ENCODE data around the gene C5orf47. TPM values are rescaled to one million over a fixed set of nuclear protein-coding genes. Genes with fewer than 3 reads are reported as not detected.
A peak's percentile ranks its signal among the peaks of the same experiment; 100 is the strongest.

C5orf47 gene
- polyA plus RNA-seq, 2 of the 4 experiments (the other 2 are of a cell fraction) = 0.13 TPM; not detected in 1

GRCh38 chr5:173972607-173972924 is 16.4 kb upstream of the C5orf47 start:
- 75% methylated on average over 6 of the region's 6 CpGs for WGBS (ENCODE audit: missing lambda C conversion rate)
- Histone ChIP-seq H3K9me3 (no peaks in the 10 kb centered on the region), H3K4me3 (no peak overlapping the region), H3K4me2 (peak overlapping the region; percentile 83), H3K27ac (peak overlapping the region; percentile 96 to 97), H3K4me1 (peaks cover 53% of the 10 kb centered on the region)
- ChIA-PET POLR2A (interaction anchor here (0.8 to 2.1 kb wide), 4 partner anchors 9 to 356 kb away, joined by 3 to 12 read pairs (median 4); partner anchors contain the start of genes BOD1 and CPEB4), CTCF (interaction anchor here (0.8 to 9.2 kb wide), 55 partner anchors 10 to 681 kb away, joined by 3 to 229 read pairs (median 4); partner anchors contain the start of genes BOD1 and C5orf47)
- DNase-seq (ENCODE audit: low read depth in 1 of 2, low spot score in 1 of 2) (no peak), FAIRE-seq (no peak), ATAC-seq (no peak; a peak in 1 of 6 replicates)
- no peak for TF ChIP-seq SMC3 (IDR thresholded peaks at IDR 0.05)
- TF ChIP-seq TFCP2L1 (CRISPR knock-in tag; IDR thresholded peaks at IDR 0.05) = no peak
- TF ChIP-seq, protein P1, sequence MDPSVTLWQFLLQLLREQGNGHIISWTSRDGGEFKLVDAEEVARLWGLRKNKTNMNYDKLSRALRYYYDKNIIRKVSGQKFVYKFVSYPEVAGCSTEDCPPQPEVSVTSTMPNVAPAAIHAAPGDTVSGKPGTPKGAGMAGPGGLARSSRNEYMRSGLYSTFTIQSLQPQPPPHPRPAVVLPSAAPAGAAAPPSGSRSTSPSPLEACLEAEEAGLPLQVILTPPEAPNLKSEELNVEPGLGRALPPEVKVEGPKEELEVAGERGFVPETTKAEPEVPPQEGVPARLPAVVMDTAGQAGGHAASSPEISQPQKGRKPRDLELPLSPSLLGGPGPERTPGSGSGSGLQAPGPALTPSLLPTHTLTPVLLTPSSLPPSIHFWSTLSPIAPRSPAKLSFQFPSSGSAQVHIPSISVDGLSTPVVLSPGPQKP (IDR thresholded peaks at IDR 0.05; ENCODE audit: low read depth, low read length) = no peak
- no peak for TF ChIP-seq RCOR1 (IDR thresholded peaks at IDR 0.05; ENCODE audit: low read depth, low read length)
- TF ChIP-seq ATOH8 (CRISPR knock-in tag; IDR thresholded peaks at IDR 0.05; ENCODE audit: low read depth) = no peak
- no peak for TF ChIP-seq RNF2 (IDR thresholded peaks at IDR 0.05; ENCODE audit: borderline replicate concordance, low read depth)
- no peak for TF ChIP-seq FOXS1 (CRISPR knock-in tag; IDR thresholded peaks at IDR 0.05)
- no peak for TF ChIP-seq EP300 (IDR thresholded peaks at IDR 0.05)

DNA sequence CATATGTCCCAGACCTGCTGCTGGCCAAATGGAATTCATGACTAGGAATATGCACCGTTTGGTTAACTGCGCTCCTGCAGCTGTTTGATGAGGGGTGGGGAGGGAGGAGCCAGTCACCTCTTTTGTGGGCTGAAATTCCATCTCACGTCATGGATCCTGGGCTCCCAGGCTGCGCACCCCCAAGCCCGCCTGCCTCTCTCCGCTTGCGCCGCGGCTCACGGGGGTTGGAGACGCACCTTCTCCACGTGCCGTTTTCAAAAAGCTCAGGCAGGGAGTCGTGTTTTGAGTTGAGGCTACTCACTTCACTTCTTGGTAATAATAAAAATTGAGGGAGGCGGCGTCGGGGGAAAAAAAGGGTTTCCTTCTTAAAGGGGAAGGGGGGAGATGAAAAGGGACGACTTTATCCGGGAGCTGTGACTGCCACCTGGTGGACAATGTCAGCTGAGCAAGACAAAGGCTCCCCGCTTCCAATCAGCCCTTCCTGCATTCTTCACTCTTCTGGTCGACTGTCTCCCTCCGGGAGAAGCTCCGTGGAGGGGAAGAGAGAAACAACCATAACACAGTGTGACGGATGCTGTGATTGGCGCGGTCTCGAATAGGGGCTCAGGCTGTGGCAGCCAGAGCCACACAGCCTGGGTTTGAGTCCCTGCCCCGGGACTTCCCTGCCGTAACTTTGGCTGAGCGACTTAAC is 15.9 kb upstream of the C5orf47 start:
- WGBS (ENCODE audit: missing lambda C conversion rate) = 29% methylated on average over 29 of the region's 30 CpGs
- CTCF ChIA-PET = interaction anchor here (0.6 to 9.2 kb wide), 70 partner anchors 10 to 1364 kb away, joined by 3 to 229 read pairs (median 4); partner anchors contain the start of genes BOD1 and C5orf47
- TF ChIP-seq RNF2 (IDR thresholded peaks at IDR 0.05; ENCODE audit: borderline replicate concordance, low read depth) (no peak), GATA3 (IDR thresholded peaks at IDR 0.05; ENCODE audit: borderline replicate concordance) (no peak; the same call in 1 of the 2 replicates), HOXB5 (CRISPR knock-in tag; IDR thresholded peaks at IDR 0.05) (no peak), JUNB (IDR thresholded peaks at IDR 0.05) (no peak), MAX (IDR thresholded peaks at IDR 0.05) (0 out of 2 replicates have a peak, but pooled peaks have one; percentile 33), EP300 (IDR thresholded peaks at IDR 0.05) (no peak), RFX5 (IDR thresholded peaks at IDR 0.05) (no peak), RAD21 (conservative IDR thresholded peaks at IDR 0.05 in 1 of 2, IDR thresholded peaks at IDR 0.05 in 1 of 2) (peak; percentile 97 to 99), CBX2 (IDR thresholded peaks at IDR 0.05; ENCODE audit: borderline replicate concordance, low read depth) (no peak), MAZ (IDR thresholded peaks at IDR 0.05; ENCODE audit: borderline replicate concordance, low read depth, low read length) (no peak), CEBPB (IDR thresholded peaks at IDR 0.05) (no peak), RARB (CRISPR knock-in tag; IDR thresholded peaks at IDR 0.05) (no peak), CHD2 (IDR thresholded peaks at IDR 0.05; ENCODE audit: low read length, partially characterized antibody) (no peak), BCL3 (IDR thresholded peaks at IDR 0.05) (no peak), EHF (CRISPR knock-in tag; IDR thresholded peaks at IDR 0.05) (no peak), FOSL2 (IDR thresholded peaks at IDR 0.05) (no peak), FOSL2 (CRISPR knock-in tag; IDR thresholded peaks at IDR 0.05) (no peak), USF2 (IDR thresholded peaks at IDR 0.05) (no peak), ATOH8 (CRISPR knock-in tag; IDR thresholded peaks at IDR 0.05; ENCODE audit: low read depth) (no peak), KDM1A (IDR thresholded peaks at IDR 0.05; ENCODE audit: low read depth) (no peak), POLR2A (IDR thresholded peaks at IDR 0.05; ENCODE audit: low read length) (no peak)
- TF ChIP-seq, protein P2, sequence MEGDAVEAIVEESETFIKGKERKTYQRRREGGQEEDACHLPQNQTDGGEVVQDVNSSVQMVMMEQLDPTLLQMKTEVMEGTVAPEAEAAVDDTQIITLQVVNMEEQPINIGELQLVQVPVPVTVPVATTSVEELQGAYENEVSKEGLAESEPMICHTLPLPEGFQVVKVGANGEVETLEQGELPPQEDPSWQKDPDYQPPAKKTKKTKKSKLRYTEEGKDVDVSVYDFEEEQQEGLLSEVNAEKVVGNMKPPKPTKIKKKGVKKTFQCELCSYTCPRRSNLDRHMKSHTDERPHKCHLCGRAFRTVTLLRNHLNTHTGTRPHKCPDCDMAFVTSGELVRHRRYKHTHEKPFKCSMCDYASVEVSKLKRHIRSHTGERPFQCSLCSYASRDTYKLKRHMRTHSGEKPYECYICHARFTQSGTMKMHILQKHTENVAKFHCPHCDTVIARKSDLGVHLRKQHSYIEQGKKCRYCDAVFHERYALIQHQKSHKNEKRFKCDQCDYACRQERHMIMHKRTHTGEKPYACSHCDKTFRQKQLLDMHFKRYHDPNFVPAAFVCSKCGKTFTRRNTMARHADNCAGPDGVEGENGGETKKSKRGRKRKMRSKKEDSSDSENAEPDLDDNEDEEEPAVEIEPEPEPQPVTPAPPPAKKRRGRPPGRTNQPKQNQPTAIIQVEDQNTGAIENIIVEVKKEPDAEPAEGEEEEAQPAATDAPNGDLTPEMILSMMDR (IDR thresholded peaks at IDR 0.05) = peak; percentile 94
- TF ChIP-seq, protein P1 (IDR thresholded peaks at IDR 0.05; ENCODE audit: low read depth, low read length) = no peak

More for the DNA sequence above, 15.9 kb upstream of the C5orf47 start:
- DNase-seq (ENCODE audit: low read depth in 1 of 2, low spot score in 1 of 2) = peak; percentile 83 to 86
- no peak for FAIRE-seq
- Histone ChIP-seq H3K9me3 (no peaks in the 10 kb centered on the region), H3K4me3 (peak overlapping the region; percentile 35; the same call in 2 of the 3 replicates), H3K4me2 (peak overlapping the region; percentile 83), H3K27ac (peak overlapping the region; percentile 96 to 97), H3K4me1 (peaks cover 53% of the 10 kb centered on the region)
- peak; percentile 55 to 72 for ATAC-seq
- POLR2A ChIA-PET = interaction anchor here (0.6 to 2.1 kb wide), 5 partner anchors 9 to 357 kb away, joined by 3 to 12 read pairs (median 3); partner anchors contain the start of genes BOD1 and CPEB4
